Omental fat pad (tissue), 4 donors: Measurements from ENCODE around the gene MEGF6. TPM values are rescaled to one million over a fixed set of nuclear protein-coding genes. Genes with fewer than 3 reads are reported as not detected.

Experiments
- ATAC-seq: fragments of 150-250 bp; one replicate; pipeline ENCODE4 v1.9.1; 2016; ENCODE audit warnings: mild to moderate bottlenecking, moderate library complexity; ENCODE audit not compliant: low FRiP score
- DNase-seq: peaks from one replicate; pipeline ENCODE4 v3.0.0-alpha.2; 2019; ENCODE audit warnings: low spot score
- total RNA-seq, 4 donors: library from RNA; depleted of rRNA; stranded (reverse); fragments of >200 nt; gene quantifications; one replicate each; pipeline ENCODE4 v1.1.0, GENCODE V29; 2016
- TF ChIP-seq, protein P1 (sequence below), 3 donors: fragments of 450-650 bp; IDR thresholded peaks; one replicate each; pipeline ENCODE4 v1.5.1; 2016 to 2017; ENCODE audit warnings: antibody characterized with exemption in 3 of 3, mild to moderate bottlenecking in 3 of 3, moderate library complexity in 2 of 3

The MEGF6 gene
- total RNA-seq, 4 donors from 2014 or later, result 13.2 to 60.1 (median 21.9) TPM

DNA sequence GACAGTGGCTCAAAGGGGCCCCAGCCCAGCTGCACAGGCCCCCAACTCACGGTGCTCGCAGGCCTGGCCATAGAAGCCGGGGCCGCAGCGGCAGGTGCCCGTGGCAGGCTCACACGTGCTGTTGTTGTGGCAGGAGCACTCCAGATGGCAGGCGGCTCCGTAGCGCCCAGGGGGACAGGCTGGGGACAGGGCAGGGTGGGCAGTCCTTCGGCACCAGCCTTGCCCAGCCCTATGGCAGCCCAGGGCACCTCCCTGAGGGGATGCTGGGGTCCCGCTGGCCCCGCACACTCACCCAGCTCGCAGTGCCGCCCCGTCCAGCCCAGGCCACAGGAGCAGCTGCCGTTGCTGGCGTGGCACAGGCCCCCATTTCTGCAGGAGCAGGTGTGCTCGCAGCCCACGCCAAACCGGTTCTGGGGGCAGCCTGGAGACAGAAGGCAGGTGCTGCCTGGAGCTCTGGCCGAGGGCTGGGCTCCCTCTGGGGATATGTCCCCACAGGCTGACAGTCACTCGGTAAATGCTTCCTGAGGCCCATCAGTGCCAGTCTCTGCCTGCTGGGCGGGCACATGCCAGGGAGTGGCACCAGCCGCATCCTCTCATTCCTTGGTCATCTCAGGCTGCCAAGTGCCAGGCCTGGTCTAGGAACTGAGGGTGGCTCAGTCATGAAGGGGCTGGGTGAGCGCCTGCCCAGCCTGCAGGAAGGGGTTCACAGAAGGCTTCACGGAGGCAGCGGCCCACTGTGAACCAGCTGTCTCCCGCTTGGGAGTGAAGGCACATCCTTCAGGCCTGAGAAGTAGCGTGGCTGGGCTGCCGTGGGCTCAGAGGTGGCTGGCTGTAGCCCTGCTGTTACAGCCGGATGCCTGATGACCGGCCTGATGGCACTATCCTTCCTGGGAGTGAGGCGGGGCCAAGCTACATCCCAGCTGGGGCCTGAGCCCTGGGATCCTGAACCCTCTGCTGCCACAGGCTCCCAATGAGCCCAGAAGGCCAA is 116.7 kb downstream of the MEGF6 start:
- ATAC-seq, result no peak
- TF ChIP-seq, protein P1, sequence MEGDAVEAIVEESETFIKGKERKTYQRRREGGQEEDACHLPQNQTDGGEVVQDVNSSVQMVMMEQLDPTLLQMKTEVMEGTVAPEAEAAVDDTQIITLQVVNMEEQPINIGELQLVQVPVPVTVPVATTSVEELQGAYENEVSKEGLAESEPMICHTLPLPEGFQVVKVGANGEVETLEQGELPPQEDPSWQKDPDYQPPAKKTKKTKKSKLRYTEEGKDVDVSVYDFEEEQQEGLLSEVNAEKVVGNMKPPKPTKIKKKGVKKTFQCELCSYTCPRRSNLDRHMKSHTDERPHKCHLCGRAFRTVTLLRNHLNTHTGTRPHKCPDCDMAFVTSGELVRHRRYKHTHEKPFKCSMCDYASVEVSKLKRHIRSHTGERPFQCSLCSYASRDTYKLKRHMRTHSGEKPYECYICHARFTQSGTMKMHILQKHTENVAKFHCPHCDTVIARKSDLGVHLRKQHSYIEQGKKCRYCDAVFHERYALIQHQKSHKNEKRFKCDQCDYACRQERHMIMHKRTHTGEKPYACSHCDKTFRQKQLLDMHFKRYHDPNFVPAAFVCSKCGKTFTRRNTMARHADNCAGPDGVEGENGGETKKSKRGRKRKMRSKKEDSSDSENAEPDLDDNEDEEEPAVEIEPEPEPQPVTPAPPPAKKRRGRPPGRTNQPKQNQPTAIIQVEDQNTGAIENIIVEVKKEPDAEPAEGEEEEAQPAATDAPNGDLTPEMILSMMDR (IDR thresholded peaks at IDR 0.05), result no peak
- DNase-seq, result no peak

DNA sequence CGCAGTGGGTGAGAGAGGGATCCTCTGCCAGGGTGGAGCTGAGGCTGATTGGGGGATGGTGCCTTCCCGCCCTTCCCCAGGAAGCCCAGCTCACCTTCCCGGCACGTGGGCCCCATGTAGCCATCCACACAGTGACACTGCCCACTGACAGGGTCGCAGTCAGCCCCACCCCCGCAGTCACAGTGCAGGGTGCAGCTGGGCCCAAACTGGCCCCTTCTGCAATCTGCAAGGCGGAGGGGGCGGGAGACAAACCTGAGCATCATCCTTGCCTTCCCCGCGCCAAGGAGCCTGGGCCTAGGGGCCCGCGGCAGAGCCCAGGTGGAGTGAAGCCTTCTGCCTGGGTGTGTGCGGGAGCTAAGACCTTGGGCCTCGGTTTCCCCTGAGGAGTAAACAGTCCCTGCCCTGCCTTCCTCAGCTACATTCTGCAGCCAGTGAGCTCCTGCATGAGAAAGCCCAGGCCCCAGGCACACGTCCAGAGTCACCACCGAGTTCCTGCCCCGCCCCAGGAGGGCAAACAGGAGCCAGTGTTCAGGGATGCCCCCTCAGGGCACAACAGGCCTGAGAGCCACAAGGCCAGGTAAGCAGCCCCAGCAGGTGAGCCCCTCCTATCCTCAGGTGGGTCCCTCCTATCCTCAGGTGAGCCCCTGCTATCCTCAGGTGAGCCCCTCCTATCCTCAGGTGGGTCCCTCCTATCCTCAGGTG is 118.6 kb downstream of the MEGF6 start:
- DNase-seq (no peak), ATAC-seq (no peak)
- TF ChIP-seq, protein P1 (IDR thresholded peaks at IDR 0.05), result no peak

DNA sequence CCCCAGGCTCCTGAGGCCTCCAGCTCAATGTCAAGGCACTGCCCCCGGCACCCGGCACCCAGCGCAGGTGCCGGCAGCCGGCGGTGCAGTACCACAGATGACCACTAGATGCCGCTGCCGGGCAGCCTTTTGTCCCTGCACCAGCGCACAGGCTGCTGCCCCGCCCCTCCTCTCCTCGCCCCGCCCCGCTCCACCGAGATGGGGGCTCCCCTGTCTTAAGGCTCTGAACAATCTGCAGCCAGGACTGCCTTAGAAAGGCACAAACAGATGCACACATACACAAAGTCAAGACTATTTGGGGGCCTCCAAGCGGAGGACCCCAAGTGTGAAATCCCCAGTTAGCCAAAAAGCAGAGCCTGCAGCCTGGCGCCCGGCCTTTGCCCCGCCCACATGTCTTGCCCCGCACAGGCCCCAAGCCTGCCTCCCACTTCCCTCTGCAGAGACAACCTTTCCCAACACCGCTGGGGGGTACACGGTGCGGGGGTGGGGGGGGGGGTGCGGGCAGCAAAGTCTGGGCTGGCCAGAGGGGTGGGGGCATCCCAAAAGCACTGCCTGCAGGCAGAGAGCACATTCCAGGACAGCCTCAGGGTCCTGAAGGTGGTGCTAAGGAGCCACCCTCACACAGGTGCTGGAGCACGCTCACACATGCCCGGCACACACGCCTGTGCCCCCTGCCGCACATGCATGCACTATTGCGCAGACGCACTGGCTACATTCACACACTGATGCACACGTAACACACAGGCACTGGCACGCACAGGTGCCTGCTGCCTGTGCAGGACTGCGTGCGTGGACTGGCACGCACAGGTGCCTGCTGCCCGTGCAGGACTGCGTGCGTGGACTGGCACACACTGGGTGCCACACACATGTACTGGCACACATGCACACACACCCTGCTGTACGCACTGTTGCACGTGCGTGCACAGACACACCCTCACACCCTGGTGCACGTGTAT is 119.7 kb downstream of the MEGF6 start:
- ATAC-seq (peak; percentile 68), DNase-seq (peak; percentile 74)
- TF ChIP-seq, protein P1 (IDR thresholded peaks at IDR 0.05), result peak in 2 of 3 donors; percentile 78 to 93

DNA sequence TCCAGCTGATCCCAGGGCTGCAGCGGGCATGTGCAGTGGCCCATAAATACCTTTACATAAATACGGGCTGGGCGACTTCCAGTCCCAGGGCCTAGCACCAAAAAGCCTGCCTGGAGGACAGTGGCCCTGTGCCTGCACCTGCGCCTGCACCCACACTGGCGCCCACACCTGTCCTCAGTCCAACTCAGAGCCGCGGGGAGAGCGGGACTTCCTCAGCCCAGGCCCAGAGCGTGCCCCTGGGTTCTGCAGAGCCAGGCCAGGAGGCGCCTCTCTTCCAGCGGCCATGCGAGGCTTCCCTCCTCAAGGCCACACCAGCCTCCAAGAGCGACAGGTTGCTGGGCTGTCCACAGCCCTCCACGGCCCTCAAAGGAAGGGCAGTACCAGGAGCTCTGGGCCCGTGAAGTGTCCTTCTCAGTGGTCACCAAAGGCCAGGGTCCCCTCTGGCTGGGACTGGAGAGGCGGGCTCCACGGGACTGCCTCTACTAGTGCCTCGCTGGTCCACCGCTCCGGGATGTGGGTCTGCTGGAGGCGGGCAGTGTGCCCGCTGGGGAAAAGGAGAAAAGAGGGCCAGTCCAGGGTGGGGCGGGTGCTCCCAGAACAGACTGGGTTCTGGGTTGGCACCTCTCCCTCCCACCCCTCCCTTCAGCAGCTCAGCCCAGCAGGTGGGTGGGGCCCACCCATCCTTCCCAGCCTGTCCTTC is 121.1 kb downstream of the MEGF6 start:
- ATAC-seq, result no peak
- TF ChIP-seq, protein P1 (IDR thresholded peaks at IDR 0.05), result no peak
- DNase-seq, result no peak

DNA sequence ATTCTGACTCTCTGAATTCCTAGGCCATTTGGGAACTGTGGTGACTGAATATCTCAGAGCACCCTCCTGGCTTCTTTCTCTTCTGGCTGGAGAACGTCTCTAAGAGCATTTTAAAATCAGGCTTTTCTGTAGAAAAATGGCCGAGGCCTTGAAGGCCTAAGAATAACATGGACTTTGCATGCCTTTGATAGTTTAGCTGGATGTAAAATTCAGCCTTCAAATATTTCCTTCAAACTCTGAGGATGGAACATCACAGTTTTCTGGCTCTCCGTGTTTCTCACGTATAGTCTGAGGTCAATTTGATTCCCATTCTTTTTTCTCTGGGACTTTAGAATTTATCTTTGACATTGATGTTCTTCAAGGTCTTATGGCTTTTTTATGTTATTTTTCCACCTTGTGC is 122.9 kb downstream of the MEGF6 start:
- no peak for ATAC-seq
- TF ChIP-seq, protein P1 (IDR thresholded peaks at IDR 0.05), result no peak

DNA sequence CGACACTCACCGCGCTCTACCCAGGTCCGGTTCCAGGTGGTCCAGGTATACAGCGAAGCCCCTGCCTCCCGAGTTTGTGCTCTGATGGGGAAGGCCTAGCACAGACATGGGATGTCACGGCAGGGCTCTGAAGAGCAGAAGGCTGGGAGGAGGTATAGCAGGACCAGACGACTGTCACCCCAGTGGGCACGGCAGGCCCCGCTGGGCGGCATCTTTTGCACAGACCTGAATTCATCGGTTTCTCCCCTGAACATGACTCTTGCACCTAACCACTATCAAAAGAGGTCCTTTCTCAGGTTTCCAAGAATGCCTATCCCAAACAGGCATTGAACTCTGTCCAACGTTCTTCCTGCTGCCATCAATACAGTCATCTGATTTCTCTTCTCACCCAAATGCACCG is 126.3 kb downstream of the MEGF6 start:
- ATAC-seq (no peak), DNase-seq (no peak)
- TF ChIP-seq, protein P1 (IDR thresholded peaks at IDR 0.05), result no peak

More for the DNA sequence above, 122.9 kb downstream of the MEGF6 start:
- no peak for DNase-seq
